MCF 10A (cell line): ENCODE measurements around the gene OTULIN. TPM values are rescaled to one million over a fixed set of nuclear protein-coding genes. Genes with fewer than 3 reads are reported as not detected.

Experiments used
- BruUV-seq: library from RNA; stranded (reverse); fragments of 400-500 nt; replicated peaks from 2 replicates; lab custom pipeline; 2021; lab: Mats Ljungman, UMichigan
- CTCF ChIA-PET: fragments of 300-600 bp; sonication (Branson Sonifier 250); formaldehyde crosslinking; extraction: SDS; loops from one replicate; lab custom pipeline; 2021; ENCODE audit warnings: antibody characterized with exemption, inconsistent platforms; lab: Yijun Ruan, JAX
- POLR2A ChIA-PET: fragments of 300-600, 350-650 bp; sonication (Branson Sonifier 250); formaldehyde crosslinking; extraction: SDS; loops from one replicate; lab custom pipeline; 2020; ENCODE audit warnings: antibody characterized with exemption, inconsistent platforms; lab: Yijun Ruan, JAX
- DNase-seq: peaks from one replicate; pipeline ENCODE4 v3.0.0-alpha.2; 2018; ENCODE audit not compliant: unreplicated experiment
- H3K27ac Mint-ChIP-seq: one replicate; pipeline ENCODE4 v1.8.0; 2022; ENCODE audit warnings: mild to moderate bottlenecking, low read depth, mixed read lengths; ENCODE audit not compliant: unreplicated experiment
- H3K27me3 Mint-ChIP-seq: one replicate; pipeline ENCODE4 v1.8.0; 2022; ENCODE audit warnings: mixed read lengths; ENCODE audit not compliant: insufficient read depth, unreplicated experiment
- H3K36me3 Mint-ChIP-seq: one replicate; pipeline ENCODE4 v1.8.0; 2022; ENCODE audit warnings: mild to moderate bottlenecking, moderate library complexity, mixed read lengths; ENCODE audit not compliant: insufficient read depth, unreplicated experiment
- H3K4me1 Mint-ChIP-seq: one replicate; pipeline ENCODE4 v1.8.0; 2022; ENCODE audit warnings: mixed read lengths; ENCODE audit not compliant: insufficient read depth, unreplicated experiment
- H3K4me3 Mint-ChIP-seq: one replicate; pipeline ENCODE4 v1.8.0; 2022; ENCODE audit warnings: mild to moderate bottlenecking, moderate library complexity, mixed read lengths; ENCODE audit not compliant: unreplicated experiment
- H3K9me3 Mint-ChIP-seq: one replicate; pipeline ENCODE4 v1.8.0; 2022; ENCODE audit warnings: mixed read lengths; ENCODE audit not compliant: unreplicated experiment
- CTCF ChIP-seq: fragments of 200-600 bp; IDR thresholded peaks from one replicate; pipeline ENCODE4 v1.8.0; 2022; ENCODE audit warnings: antibody characterized with exemption, mild to moderate bottlenecking; ENCODE audit not compliant: unreplicated experiment
- intact Hi-C: fragments of 100-400 bp; cut with micrococcal nuclease; formaldehyde crosslinking; loops from 2 replicates; pipeline ENCODE4 v1.14.1; 2022
- total RNA-seq: library from RNA; stranded (reverse); gene quantifications from 2 replicates; pipeline ENCODE4 v1.2.3, GENCODE V29; 2022

OTULIN gene
- total RNA-seq, 1 experiment from 2014 or later = 34.6 TPM

GRCh38 chr5:14706615-14707021 lies 42.1 kb downstream of the OTULIN start:
- Mint-ChIP-seq H3K27me3 (no peaks in the 10 kb centered on the region), H3K4me1 (peaks cover 20% of the 10 kb centered on the region), H3K9me3 (no peaks in the 10 kb centered on the region), H3K4me3 (no peak overlapping the region), H3K36me3 (peaks cover 59% of the 10 kb centered on the region), H3K27ac (peak overlapping the region; percentile 52)
- no TSS peak for BruUV-seq
- intact Hi-C loops = no loop called here
- CTCF ChIA-PET = interaction anchor here (0.7 to 2.7 kb wide), 8 partner anchors 15 to 313 kb away, joined by 3 to 17 read pairs (median 3); no protein-coding TSS in a partner anchor
- no peak for DNase-seq
- POLR2A ChIA-PET = no interaction called here
- TF ChIP-seq CTCF = no peak

GRCh38 chr5:14707811-14708390 lies 43.4 kb downstream of the OTULIN start:
- ChIA-PET POLR2A (interaction anchor here (0.5 to 1.5 kb wide), 4 partner anchors 12 to 551 kb away, joined by 3 to 7 read pairs (median 4); no protein-coding TSS in a partner anchor), CTCF (interaction anchor here (0.7 to 1.5 kb wide), 7 partner anchors 13 to 307 kb away, joined by 3 to 5 read pairs (median 4); no protein-coding TSS in a partner anchor)
- Mint-ChIP-seq H3K36me3 (peaks cover 68% of the 10 kb centered on the region), H3K4me1 (peaks cover 10% of the 10 kb centered on the region), H3K9me3 (no peaks in the 10 kb centered on the region), H3K27ac (no peak overlapping the region), H3K27me3 (no peaks in the 10 kb centered on the region), H3K4me3 (no peak overlapping the region)
- no peak for DNase-seq
- no TSS peak for BruUV-seq
- intact Hi-C loops = no loop called here
- TF ChIP-seq CTCF = no peak

GRCh38 chr5:14708551-14708950 lies 44.0 kb downstream of the OTULIN start:
- no peaks in the 10 kb centered on the region for H3K27me3 Mint-ChIP-seq
- no peak for DNase-seq
- H3K4me3 Mint-ChIP-seq = no peak overlapping the region
- no peak overlapping the region for H3K27ac Mint-ChIP-seq
- BruUV-seq = no TSS peak
- intact Hi-C loops = no loop called here
- POLR2A ChIA-PET = interaction anchor here (0.5 to 1.5 kb wide), 4 partner anchors 12 to 398 kb away, joined by 4 to 7 read pairs (median 4); no protein-coding TSS in a partner anchor
- no peak for TF ChIP-seq CTCF
- CTCF ChIA-PET = interaction anchor here (0.7 to 1.0 kb wide), 5 partner anchors 18 to 248 kb away, joined by 3 to 5 read pairs (median 3); no protein-coding TSS in a partner anchor
- peaks cover 75% of the 10 kb centered on the region for H3K36me3 Mint-ChIP-seq
- peaks cover 8% of the 10 kb centered on the region for H3K4me1 Mint-ChIP-seq
- no peaks in the 10 kb centered on the region for H3K9me3 Mint-ChIP-seq

GRCh38 chr5:14710313-14710994 lies 45.9 kb downstream of the OTULIN start:
- TF ChIP-seq CTCF = no peak
- H3K36me3 Mint-ChIP-seq = peaks cover 80% of the 10 kb centered on the region
- H3K4me3 Mint-ChIP-seq = no peak overlapping the region
- no peak for DNase-seq
- no peaks in the 10 kb centered on the region for H3K27me3 Mint-ChIP-seq
- H3K4me1 Mint-ChIP-seq = peaks cover 6% of the 10 kb centered on the region
- BruUV-seq = no TSS peak
- CTCF ChIA-PET = interaction anchor here (0.5 to 4.8 kb wide), 4 partner anchors 17 to 396 kb away, joined by 3 to 26 read pairs (median 4); no protein-coding TSS in a partner anchor
- no peak overlapping the region for H3K27ac Mint-ChIP-seq
- no peaks in the 10 kb centered on the region for H3K9me3 Mint-ChIP-seq
- POLR2A ChIA-PET = interaction anchor here (0.6 kb wide), 1 partner anchor 310 kb away, joined by 3 read pairs; no protein-coding TSS in a partner anchor
- intact Hi-C loops = no loop called here
